Tibial artery (tissue), 4 donors: ENCODE measurements around the gene LCMT2.

Experiments used
- DNase-seq, 2 donors: peaks; one replicate each; pipeline ENCODE4 v3.0.0-alpha.2; 2019
- H3K27ac ChIP-seq, 2 donors: fragments of 200-600 bp; sonication (generic) in 1 of 2; 1 replicate in 1 of 2; 2 replicates in 1 of 2; pipeline ENCODE4 v1.5.1; 2018 to 2019; ENCODE audit warnings: mild to moderate bottlenecking in 1 of 2
- H3K27me3 ChIP-seq, 2 donors: fragments of 200-600 bp; sonication (generic) in 1 of 2; one replicate each; pipeline versions ENCODE4 v1.5.1 to v1.6.0; 2016 to 2019
- H3K36me3 ChIP-seq, 3 donors: fragments of 200-600 bp; sonication (generic) in 2 of 3; one replicate each; pipeline ENCODE4 v1.5.1; 2016 to 2019; ENCODE audit warnings: mild to moderate bottlenecking in 2 of 3
- H3K4me1 ChIP-seq, 4 donors: fragments of 200-600 bp; sonication (generic) in 2 of 4; 1 replicate in 3 of 4; 2 replicates in 1 of 4; pipeline ENCODE4 v1.5.1; 2016 to 2019
- H3K4me3 ChIP-seq, 2 donors: fragments of 200-600 bp; sonication (generic) in 1 of 2; 1 replicate in 1 of 2; 2 replicates in 1 of 2; pipeline ENCODE4 v1.5.1; 2018 to 2019; ENCODE audit warnings: mild to moderate bottlenecking in 2 of 2
- H3K9me3 ChIP-seq, 3 donors: fragments of 200-600 bp; sonication (generic) in 1 of 3; one replicate each; pipeline ENCODE4 v1.5.1; 2016 to 2019
- CTCF ChIP-seq, 2 experiments: fragments of 200-600 bp in 1 of 2; fragments of 450-650 bp in 1 of 2; IDR thresholded peaks; one replicate each; pipeline ENCODE4 v1.5.1; 2017 to 2019; ENCODE audit warnings: antibody characterized with exemption in 2 of 2, mild to moderate bottlenecking in 1 of 2, moderate library complexity in 1 of 2
- intact Hi-C: fragments of 100-400 bp; cut with DNase I; formaldehyde crosslinking; loops from one replicate; pipeline ENCODE4 v1.15.0; 2023; ENCODE audit warnings: low total_unique reads

LCMT2 gene

DNA sequence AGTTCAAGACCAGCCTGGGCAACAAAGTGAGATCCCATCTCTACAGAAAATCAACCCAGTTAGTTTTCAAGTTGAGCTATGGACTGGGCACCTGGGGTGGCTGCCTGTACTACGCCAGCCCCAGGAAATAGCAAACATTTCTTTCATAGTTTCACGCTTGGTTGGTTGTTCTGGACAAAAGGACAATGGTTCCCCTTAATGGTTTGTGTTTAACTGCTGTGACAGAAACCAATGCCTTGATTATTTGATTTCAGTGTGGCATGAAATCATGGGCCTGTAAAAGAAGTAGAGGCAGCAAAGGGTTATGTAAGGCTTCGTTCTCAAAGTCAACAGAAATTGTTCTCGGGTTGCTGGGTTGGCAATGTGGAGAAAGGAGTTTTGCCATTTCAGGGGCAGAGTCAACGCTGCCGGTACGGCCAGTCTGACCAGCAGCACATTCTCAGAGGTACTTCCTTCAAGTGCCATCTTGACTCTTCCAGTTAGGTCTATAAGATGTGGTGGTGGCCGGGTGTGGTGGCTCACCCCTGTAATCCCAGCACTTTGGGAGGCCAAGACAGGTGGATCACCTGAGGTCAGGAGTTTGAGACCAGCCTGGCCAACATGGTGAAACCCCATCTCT, 12.7 kb downstream of the LCMT2 start:
- no peaks in the 10 kb centered on the region for H3K4me1 ChIP-seq
- no peak for DNase-seq
- H3K27me3 ChIP-seq: peaks cover 0 to 19% of the 10 kb centered on the region in 2 donors
- no peaks in the 10 kb centered on the region for H3K36me3 ChIP-seq
- no peak overlapping the region for H3K27ac ChIP-seq
- no peak for TF ChIP-seq CTCF (IDR thresholded peaks at IDR 0.05)
- intact Hi-C loops: no loop called here
- no peak overlapping the region for H3K4me3 ChIP-seq
- H3K9me3 ChIP-seq: no peaks in the 10 kb centered on the region

- TF ChIP-seq CTCF (IDR thresholded peaks at IDR 0.05): no peak
- Histone ChIP-seq H3K27ac (no peak overlapping the region), H3K36me3 (no peaks in the 10 kb centered on the region), H3K9me3 (no peaks in the 10 kb centered on the region), H3K4me3 (no peak overlapping the region), H3K27me3 (peaks cover 0 to 19% of the 10 kb centered on the region in 2 donors), H3K4me1 (no peaks in the 10 kb centered on the region)
- intact Hi-C loops: no loop called here
- DNase-seq: no peak
Observed at GRCh38 chr15:43316971-43317346, 13.4 kb downstream of the LCMT2 start.

- Histone ChIP-seq H3K9me3 (no peaks in the 10 kb centered on the region), H3K4me1 (no peaks in the 10 kb centered on the region), H3K27me3 (peaks cover 0 to 22% of the 10 kb centered on the region in 2 donors), H3K36me3 (no peaks in the 10 kb centered on the region), H3K27ac (no peak overlapping the region), H3K4me3 (no peak overlapping the region)
- TF ChIP-seq CTCF (IDR thresholded peaks at IDR 0.05): no peak
- DNase-seq: no peak
- intact Hi-C loops: no loop called here
Observed at GRCh38 chr15:43316016-43316970, 14.1 kb downstream of the LCMT2 start.

DNA sequence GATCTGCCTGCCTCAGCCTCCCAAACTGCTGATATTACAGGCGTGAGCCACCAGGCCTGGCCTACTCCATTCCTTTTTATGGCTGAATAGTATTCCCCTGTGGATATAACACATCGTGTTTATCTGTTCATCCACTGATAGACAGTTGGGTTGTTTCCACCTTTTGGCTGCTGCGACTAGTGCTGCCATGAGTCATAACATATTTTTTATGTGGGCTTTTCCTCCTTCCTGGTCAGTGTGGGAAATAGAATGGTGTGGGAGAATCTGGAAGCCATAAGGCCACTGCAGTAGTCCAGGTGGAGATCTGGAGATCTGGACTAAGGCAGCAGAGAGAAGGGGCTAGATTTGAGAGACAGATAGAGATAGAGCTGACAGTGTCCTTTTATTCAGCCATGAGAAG, 16.2 kb downstream of the LCMT2 start:
- intact Hi-C loops: no loop called here
- no peak overlapping the region for H3K27ac ChIP-seq
- H3K9me3 ChIP-seq: no peaks in the 10 kb centered on the region
- peaks cover 0 to 35% of the 10 kb centered on the region in 2 donors for H3K27me3 ChIP-seq
- H3K4me3 ChIP-seq: no peak overlapping the region
- no peaks in the 10 kb centered on the region for H3K36me3 ChIP-seq
- DNase-seq: no peak
- H3K4me1 ChIP-seq: no peaks in the 10 kb centered on the region
- no peak for TF ChIP-seq CTCF (IDR thresholded peaks at IDR 0.05)

GRCh38 chr15:43312378-43312777, 18.0 kb downstream of the LCMT2 start:
- no peak for DNase-seq
- H3K27me3 ChIP-seq: peaks cover 0 to 48% of the 10 kb centered on the region in 2 donors
- H3K9me3 ChIP-seq: no peaks in the 10 kb centered on the region
- no peak overlapping the region for H3K27ac ChIP-seq
- H3K4me3 ChIP-seq: no peak overlapping the region
- no peaks in the 10 kb centered on the region for H3K36me3 ChIP-seq
- no peaks in the 10 kb centered on the region for H3K4me1 ChIP-seq
- no peak for TF ChIP-seq CTCF (IDR thresholded peaks at IDR 0.05)
- intact Hi-C loops: no loop called here
